ENCODE results near the gene PBXIP1. TPM values are rescaled to one million over a fixed set of nuclear protein-coding genes. Genes with fewer than 3 reads are reported as not detected.
"Not testable (repeated sequence)": the region's sequence is repeated elsewhere in the genome, so short reads cannot be mapped to it uniquely, and the experiment has no call there.

The PBXIP1 gene
- total RNA-seq, 1 experiment from 2014 or later: 42.5 TPM

GRCh38 chr1:154937085-154937987 is 18.6 kb downstream of the PBXIP1 start:
- peak; percentile 94 for DNase-seq (ENCODE audit: low spot score)

DNA sequence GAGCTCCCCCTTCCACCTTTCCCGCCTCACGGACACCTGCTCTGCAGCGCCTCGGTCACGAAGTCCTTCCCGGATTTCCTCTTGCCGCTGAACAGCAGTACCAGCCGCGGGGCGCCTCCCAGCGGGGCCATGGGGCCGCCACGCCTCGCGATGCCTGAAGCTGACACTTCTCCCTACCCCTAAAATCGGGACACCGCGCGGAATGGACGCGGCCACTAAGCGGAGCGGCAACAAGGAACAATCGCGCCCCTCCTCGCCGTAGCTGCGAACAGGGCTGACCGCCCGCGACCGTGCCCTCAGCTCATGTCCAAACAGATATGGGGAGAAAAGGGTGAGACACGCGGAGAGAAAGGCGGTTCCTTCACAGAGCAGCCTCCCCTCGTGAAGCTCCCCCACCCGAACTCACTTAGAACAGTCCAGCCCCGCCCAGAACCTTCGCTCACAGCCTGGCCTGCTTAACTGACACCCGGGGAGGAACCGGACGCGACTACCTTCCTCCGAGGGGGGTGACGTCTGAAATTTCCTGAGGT is 19.3 kb downstream of the PBXIP1 start, which contains the start of gene PMVK:
Gene PMVK, minus strand, starts transcription at position 165 of the 530 bp plus-strand sequence. Its CDS starts 34 bp downstream, at position 131.
- DNase-seq (ENCODE audit: low spot score): peak; percentile 97

DNA sequence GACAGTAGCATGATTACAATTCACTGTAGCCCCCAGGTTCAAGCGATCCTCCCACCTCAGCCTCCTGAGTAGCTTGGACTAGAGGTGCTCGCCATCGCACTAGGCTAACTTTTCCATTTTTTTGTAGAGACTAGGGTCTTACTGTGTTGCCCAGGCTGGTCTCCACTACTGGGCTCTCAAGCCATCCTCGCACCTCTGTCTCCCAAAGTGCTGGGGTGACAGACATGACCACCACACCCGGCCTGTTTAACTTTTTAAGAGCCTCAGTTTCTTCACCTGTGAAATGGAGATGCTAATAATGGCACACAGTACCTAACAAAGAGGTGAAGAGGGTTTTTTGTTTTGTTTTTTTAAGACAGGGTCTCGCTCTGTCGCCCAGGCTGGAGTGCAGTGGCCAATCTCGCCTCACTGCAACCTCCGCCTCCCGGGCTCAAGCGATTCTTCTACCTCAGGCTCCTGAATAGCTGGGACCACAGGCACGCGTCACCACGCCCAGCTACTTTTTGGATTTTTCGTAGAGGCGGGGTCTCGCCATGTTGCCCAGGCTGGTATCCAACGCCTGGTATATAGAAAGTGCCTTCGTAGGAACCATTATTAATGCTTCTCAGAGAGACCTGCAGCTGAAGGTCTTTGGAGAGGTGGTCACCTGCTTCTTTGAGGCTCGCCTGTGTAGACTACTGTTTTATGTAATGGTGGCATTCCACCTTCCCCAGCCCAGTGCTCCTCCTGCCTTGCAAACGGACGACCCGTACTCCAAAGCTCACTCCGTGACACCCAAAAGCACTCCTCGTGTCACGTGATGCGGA is 19.9 kb downstream of the PBXIP1 start:
- DNase-seq (ENCODE audit: low spot score): no peak

DNA sequence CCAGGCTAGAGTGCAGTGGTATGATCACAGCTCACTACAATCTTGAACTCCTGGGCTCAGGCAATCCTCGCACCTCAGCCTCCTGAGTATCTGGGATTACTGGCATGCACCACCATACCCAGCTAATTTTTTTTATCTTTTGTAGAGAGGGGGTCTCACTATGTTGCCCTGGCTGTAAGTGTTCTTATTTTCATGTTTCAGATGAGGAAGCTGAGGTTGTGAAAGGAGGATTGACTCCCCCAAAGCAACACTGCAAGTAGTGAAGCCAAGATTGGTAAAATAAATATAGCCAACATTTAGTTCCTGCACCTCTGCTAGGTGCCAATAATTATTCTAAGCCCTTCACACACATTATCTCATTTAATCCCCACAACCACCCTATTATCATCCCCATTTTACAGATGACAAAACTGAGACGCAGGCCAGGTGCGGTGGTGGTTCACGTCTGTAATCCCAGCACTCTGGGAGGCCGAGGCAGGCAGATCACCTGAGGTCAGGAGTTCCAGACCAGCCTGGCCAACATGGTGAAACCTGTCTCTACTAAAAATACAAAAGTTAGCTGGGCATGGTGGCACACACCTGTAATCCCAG is 21.4 kb downstream of the PBXIP1 start:
- DNase-seq (ENCODE audit: low spot score): no peak

- peak; percentile 94 for DNase-seq (ENCODE audit: low spot score)
These were observed 23.9 kb downstream of the PBXIP1 start for GRCh38 chr1:154931940-154932487.

GRCh38 chr1:154926201-154926600 is 29.7 kb downstream of the PBXIP1 start:
- DNase-seq (ENCODE audit: low spot score): no peak

- DNase-seq (ENCODE audit: low spot score): no peak
These were observed 30.3 kb downstream of the PBXIP1 start for GRCh38 chr1:154925335-154926170.

DNA sequence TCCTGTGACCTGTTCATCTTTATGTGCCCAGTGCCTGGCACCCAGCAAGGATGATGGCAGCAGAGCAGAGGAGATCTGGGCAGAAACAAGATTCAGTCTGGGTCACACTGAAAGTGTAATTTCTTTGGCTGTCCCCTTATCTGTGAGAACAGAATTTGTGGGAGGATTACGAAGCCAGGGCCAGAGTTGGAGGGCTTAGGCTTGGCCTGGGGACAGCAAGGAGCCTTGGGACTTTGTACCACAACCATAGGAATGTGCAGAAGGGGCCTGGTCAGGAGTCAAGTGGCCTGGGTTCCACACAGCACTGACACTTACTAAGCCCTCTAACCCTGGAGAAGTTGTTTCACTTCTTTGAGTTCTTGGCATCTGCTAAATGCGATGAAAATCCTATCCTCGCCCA is 32.2 kb downstream of the PBXIP1 start:
- DNase-seq (ENCODE audit: low spot score): no peak

- no peak for DNase-seq (ENCODE audit: low spot score)
These were observed 42.6 kb downstream of the PBXIP1 start for GRCh38 chr1:154913273-154913672.

DNA sequence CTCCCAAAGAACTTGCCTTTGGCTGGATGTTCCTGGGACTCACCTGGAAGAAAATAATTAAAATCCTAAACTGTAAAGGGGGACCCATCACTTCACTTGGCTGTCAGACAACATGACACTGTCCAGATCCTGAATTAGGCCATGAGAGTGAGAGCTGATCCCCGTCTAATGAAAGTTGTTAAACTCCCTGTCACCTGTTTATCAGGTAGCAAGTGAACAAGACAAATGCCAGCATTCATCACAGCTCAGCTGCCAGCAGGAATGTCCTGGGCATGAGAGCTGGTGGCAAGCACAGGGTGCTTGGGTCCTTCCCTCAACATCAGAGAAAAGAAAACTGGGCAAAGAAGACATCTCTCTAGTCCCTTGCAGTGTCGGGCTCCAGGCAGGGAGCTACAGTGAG is 43.1 kb downstream of the PBXIP1 start:
- no peak for DNase-seq (ENCODE audit: low spot score)

GRCh38 chr1:154911691-154912550 is 44.0 kb downstream of the PBXIP1 start:
- no peak for DNase-seq (ENCODE audit: low spot score)

GRCh38 chr1:154910851-154911250 is 45.0 kb downstream of the PBXIP1 start:
- DNase-seq (ENCODE audit: low spot score): no peak

GRCh38 chr1:154908937-154909336 is 47.0 kb downstream of the PBXIP1 start:
- DNase-seq (ENCODE audit: low spot score): no peak

DNA sequence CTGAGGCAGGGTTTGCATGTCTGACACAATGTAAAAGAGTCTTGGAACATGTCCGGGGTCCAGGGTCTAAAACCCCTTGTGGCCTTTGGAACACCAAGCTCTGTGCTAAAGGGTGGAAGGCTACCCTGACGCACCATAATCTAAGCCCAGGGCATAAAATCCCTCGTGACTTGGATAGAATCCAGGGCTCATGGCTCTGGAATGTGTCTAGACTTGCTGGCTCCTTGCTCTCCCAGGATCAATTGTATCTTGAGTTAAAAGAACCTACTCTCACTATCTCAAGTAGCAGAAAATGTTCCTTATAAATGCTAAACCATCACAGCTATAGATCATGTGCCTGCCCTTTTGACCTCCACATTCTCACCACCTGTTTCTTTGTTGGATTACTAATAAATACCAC is 47.8 kb downstream of the PBXIP1 start:
- not testable (repeated sequence) for DNase-seq (ENCODE audit: low spot score)

DNA sequence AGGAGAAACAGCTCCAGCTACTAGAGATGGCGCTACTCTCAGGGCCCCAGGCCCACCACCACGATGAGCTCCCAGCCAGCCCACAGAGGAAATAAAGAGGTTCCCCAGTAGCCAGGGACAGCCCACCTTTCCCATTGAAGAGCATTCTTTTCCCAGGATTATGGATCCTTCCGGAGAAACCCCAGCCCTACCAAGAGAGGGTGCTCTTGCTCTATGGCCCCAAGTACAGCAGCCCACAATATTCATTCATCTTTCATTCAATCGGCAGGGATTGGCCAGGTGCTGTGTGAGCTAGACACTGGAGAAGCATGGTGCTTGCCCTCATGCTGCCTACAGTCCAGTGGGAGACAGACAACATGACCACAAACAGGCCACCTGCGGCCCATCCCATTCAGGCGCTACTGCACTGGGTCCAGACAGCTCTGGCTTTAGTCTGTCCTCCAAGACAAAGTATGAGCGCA is 49.2 kb downstream of the PBXIP1 start:
- peak; percentile 43 for DNase-seq (ENCODE audit: low spot score)

DNA sequence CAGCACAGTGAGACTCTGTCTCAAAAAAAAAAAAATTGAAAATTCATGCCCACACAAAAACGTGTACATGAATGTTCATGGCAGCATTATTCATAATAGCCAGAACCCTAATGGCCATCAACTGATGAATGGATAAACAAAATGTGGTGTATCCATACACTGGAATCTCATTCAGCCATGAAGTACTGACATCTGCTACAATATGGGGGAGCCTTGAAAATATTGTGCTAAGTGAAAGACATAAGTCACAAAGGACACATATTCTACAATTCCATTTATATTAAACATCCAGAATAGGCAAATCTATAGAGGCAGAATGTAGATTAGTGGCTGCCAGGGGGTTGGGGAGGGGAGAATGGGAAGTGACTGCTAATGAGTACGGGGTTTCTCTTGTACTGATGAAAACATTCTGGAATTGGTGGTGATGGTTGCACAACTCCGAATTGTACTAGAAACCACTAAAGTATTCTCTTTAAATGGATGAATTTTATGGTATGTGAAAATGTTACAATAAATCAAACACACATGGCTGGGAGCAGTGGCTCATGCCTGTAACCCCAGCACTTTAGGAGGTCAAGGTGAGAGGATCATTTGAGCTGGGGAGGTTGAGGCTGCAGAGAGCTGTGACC is 52.8 kb downstream of the PBXIP1 start:
- no peak for DNase-seq (ENCODE audit: low spot score)

DNA sequence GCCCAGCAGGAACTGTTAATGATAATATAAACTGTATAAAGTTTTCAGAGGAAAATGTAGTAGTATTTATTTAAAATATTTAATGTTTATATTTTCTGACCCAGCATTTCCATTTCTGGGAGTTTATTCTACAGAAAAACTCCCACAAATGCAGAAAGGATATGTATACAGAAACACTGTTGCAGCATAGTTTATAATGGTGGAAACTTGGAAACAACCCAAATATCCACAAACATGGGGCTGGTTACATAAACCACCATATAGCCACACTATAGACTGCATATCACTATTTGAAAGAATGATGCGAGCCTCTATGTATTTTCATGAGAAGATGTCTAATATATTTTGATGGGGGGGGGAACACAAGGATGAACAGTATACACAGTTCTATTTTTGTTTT is 54.3 kb downstream of the PBXIP1 start:
- DNase-seq (ENCODE audit: low spot score): no peak

GRCh38 chr1:154899041-154899440 is 56.9 kb downstream of the PBXIP1 start:
- no peak for DNase-seq (ENCODE audit: low spot score)

GRCh38 chr1:154896771-154897286 is 59.1 kb downstream of the PBXIP1 start:
- no peak for DNase-seq (ENCODE audit: low spot score)
